ENCODE measurements around the gene OCEL1.

Gene OCEL1

GRCh38 chr19:17209126-17210036, 16.6 kb upstream of the OCEL1 start:
- DNase-seq: peak in 4 of 56 donors; percentile 6 to 34 (median 8)

- no peak for DNase-seq
Measured at GRCh38 chr19:17210296-17210695, 15.7 kb upstream of the OCEL1 start.

GRCh38 chr19:17211547-17212446, 14.2 kb upstream of the OCEL1 start:
- DNase-seq: no peak

GRCh38 chr19:17213334-17213733, 12.7 kb upstream of the OCEL1 start:
- no peak for DNase-seq

GRCh38 chr19:17214508-17215126, 11.4 kb upstream of the OCEL1 start:
- no peak for DNase-seq

GRCh38 chr19:17215127-17215971, 10.7 kb upstream of the OCEL1 start, which contains the start of gene USE1:
Gene USE1 (plus strand): TSS chr19:17215357. CDS start chr19:17215406, 49 bp downstream.
- DNase-seq: peak; percentile 42 to 93 (median 84)

GRCh38 chr19:17216058-17216670, 9.9 kb upstream of the OCEL1 start:
- peak in 2 of 56 donors; percentile 13 to 22 for DNase-seq

GRCh38 chr19:17219286-17219685, 6.7 kb upstream of the OCEL1 start:
- no peak for DNase-seq

GRCh38 chr19:17220207-17220758, 5.7 kb upstream of the OCEL1 start:
- no peak for DNase-seq

- DNase-seq: no peak
Measured at GRCh38 chr19:17225053-17225452, 973 bp upstream of the OCEL1 start.

GRCh38 chr19:17227798-17228367, 1.9 kb downstream of the OCEL1 start:
- no peak for DNase-seq

- DNase-seq: no peak
Measured at GRCh38 chr19:17229890-17230289, 3.9 kb downstream of the OCEL1 start.

GRCh38 chr19:17232258-17232657, 6.2 kb downstream of the OCEL1 start:
- DNase-seq: no peak

- peak in 15 of 56 donors; percentile 10 to 50 (median 25) for DNase-seq
Measured at GRCh38 chr19:17234911-17235299, 8.9 kb downstream of the OCEL1 start.

GRCh38 chr19:17235300-17235970, 9.4 kb downstream of the OCEL1 start:
- DNase-seq: peak in 40 of 56 donors; percentile 7 to 78 (median 45)

- peak in 1 of 56 donors; percentile 45 for DNase-seq
Measured at GRCh38 chr19:17235971-17236777, 10.1 kb downstream of the OCEL1 start.

GRCh38 chr19:17236811-17237543, 11.0 kb downstream of the OCEL1 start:
- no peak for DNase-seq
